Skeletal muscle tissue (tissue), 4 donors: ENCODE data around the gene CDKAL1. TPM values are rescaled to one million over a fixed set of nuclear protein-coding genes. Genes with fewer than 3 reads are reported as not detected.

Source experiments
- H3K27ac ChIP-seq: one replicate; pipeline ENCODE4 v1.7.0; 2013; ENCODE audit warnings: mild to moderate bottlenecking, low read depth, low read length, inconsistent platforms
- H3K27me3 ChIP-seq, 3 donors: one replicate each; pipeline ENCODE4 v1.7.0; 2013; ENCODE audit warnings: low read length in 3 of 3; ENCODE audit not compliant: control insufficient read depth in 3 of 3, insufficient read depth in 3 of 3
- H3K36me3 ChIP-seq, 3 donors: one replicate each; pipeline ENCODE4 v1.7.0; 2013; ENCODE audit warnings: low read length in 3 of 3; ENCODE audit not compliant: control insufficient read depth in 3 of 3, insufficient read depth in 3 of 3
- H3K4me1 ChIP-seq, 3 donors: one replicate each; pipeline ENCODE4 v1.7.0; 2013; ENCODE audit warnings: low read length in 3 of 3, mild to moderate bottlenecking in 3 of 3; ENCODE audit not compliant: control insufficient read depth in 3 of 3, insufficient read depth in 3 of 3
- H3K4me3 ChIP-seq, 3 donors: one replicate each; pipeline ENCODE4 v1.7.0; 2013; ENCODE audit warnings: low read length in 3 of 3
- H3K9ac ChIP-seq, 3 donors: one replicate each; pipeline ENCODE4 v1.7.0; 2013; ENCODE audit warnings: low read length in 3 of 3, mild to moderate bottlenecking in 3 of 3, moderate library complexity in 2 of 3, low read depth in 1 of 3
- H3K9me3 ChIP-seq, 3 donors: one replicate each; pipeline ENCODE4 v1.7.0; 2013; ENCODE audit warnings: low read length in 3 of 3; ENCODE audit not compliant: control insufficient read depth in 3 of 3
- total RNA-seq: library from RNA; depleted of rRNA; stranded (reverse); fragments of >200 nt; gene quantifications from one replicate; pipeline ENCODE4 v1.2.3, GENCODE V29; 2014
- donor health status: Osteomylitis.

Gene CDKAL1
- total RNA-seq, 1 donor from 2014 or later = 42.8 TPM

DNA sequence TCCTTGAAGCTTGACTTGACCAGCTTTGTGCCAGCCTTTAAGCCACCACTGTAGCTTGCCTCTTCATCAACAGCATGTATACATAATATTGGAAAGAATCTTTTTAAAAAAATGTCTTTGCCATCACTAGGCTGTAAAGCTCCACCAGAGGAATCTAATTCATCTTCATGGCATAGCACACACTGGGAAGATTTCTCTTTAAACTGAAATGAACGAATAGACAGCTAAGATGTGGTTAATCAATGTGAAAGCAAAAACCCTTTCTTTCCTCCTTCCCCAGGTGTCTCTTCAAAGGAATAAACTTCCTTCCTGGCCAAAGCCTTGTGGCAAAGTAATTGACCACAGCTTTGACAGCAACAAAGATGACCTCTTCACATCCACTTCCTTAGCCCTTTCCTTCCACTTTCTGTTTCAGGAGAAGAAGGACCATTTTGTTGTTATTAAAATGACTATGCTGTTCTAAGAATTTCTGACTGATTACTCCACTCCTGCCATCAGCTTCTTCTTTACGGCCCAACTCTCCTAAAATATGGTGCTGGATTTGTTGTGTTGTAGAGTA lies 630.6 kb downstream of the CDKAL1 start:
- H3K4me3 ChIP-seq = no peak overlapping the region
- no peaks in the 10 kb centered on the region for H3K4me1 ChIP-seq
- no peaks in the 10 kb centered on the region for H3K9me3 ChIP-seq
- H3K27ac ChIP-seq = no peak overlapping the region
- no peaks in the 10 kb centered on the region for H3K36me3 ChIP-seq
- no peak overlapping the region for H3K9ac ChIP-seq
- no peaks in the 10 kb centered on the region for H3K27me3 ChIP-seq

DNA sequence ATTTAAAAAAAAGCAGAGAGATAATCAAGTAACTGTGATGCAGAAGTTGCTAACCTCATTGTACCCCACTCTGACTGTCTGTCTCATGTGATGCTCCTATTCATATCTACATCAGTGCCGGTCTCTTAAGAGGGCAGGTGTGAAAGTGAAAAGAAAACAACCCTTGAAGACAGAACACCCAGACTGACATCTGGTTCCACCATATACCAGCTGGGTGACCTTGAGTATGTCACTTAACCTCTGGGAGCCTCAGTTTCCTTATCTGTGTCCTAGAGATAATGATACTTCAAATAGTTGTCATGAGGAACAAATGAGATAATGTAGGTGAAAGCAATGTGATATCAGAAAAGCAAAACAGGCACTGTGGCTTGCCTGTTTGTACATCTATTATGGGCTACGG lies 632.5 kb downstream of the CDKAL1 start:
- Histone ChIP-seq H3K9me3 (no peaks in the 10 kb centered on the region), H3K27ac (no peak overlapping the region), H3K27me3 (no peaks in the 10 kb centered on the region), H3K4me1 (no peaks in the 10 kb centered on the region), H3K9ac (no peak overlapping the region), H3K4me3 (no peak overlapping the region), H3K36me3 (no peaks in the 10 kb centered on the region)

DNA sequence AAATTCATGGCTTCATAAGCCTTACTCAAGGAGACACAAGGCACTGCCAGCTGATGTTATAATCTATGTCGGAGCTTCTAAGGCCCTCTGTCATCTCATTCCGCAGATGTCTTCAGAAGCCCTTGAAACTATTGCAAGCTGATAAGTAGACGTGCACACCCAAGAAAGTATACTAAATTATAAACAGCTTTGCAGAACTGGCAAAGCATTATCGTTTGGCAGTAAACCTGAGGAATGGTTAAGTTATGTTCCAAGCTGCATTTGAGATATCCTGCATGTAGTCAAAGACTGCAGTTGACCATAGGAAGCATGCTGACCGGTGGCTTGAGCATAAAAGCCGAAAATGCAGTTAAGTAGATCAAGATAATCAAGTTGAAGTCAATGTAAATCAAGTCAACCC lies 633.5 kb downstream of the CDKAL1 start:
- Histone ChIP-seq H3K9ac (no peak overlapping the region), H3K36me3 (no peaks in the 10 kb centered on the region), H3K27ac (no peak overlapping the region), H3K9me3 (no peaks in the 10 kb centered on the region), H3K27me3 (no peaks in the 10 kb centered on the region), H3K4me3 (no peak overlapping the region), H3K4me1 (no peaks in the 10 kb centered on the region)

DNA sequence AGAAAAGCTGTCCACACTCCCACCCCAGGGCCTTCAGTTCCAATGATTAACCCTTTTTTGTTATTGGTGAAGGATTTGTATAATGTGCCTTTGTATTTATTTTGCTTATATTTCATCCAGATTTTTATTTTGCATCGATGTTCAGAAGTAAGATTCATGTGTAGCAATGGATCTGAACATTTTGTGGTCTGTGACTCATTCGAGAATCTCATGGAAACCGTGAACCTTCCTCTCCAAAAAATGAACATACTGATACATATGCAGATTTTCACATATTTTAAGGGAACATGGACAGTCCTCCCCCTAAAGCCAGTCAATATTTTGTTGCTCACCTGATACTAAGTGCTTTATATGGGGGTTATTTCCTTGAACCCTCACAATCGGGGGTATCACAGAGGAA lies 637.5 kb downstream of the CDKAL1 start:
- Histone ChIP-seq H3K9me3 (no peaks in the 10 kb centered on the region), H3K4me3 (no peak overlapping the region), H3K27me3 (no peaks in the 10 kb centered on the region), H3K9ac (no peak overlapping the region), H3K27ac (no peak overlapping the region), H3K36me3 (no peaks in the 10 kb centered on the region), H3K4me1 (no peaks in the 10 kb centered on the region)

DNA sequence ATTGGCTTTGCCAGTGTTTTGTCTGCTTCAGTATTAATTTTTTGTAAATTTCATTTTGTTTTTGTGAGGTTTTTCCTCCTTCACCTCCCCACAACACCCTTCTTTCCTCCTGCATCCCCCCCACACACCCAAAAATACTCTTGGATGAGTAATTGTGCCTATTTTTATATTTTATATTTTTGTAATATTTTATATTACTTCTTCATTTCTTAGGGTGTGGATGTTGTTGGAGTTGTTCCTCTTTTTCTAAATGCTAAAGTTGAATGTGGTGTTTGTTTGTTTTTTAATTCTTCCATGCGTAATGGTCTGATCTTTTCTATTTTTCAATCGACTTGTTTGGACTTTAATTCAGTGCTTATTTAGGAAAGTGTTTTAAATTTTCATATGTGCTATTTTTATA lies 638.8 kb downstream of the CDKAL1 start:
- Histone ChIP-seq H3K9me3 (no peaks in the 10 kb centered on the region), H3K4me1 (no peaks in the 10 kb centered on the region), H3K9ac (no peak overlapping the region), H3K4me3 (no peak overlapping the region), H3K27ac (no peak overlapping the region), H3K27me3 (no peaks in the 10 kb centered on the region), H3K36me3 (no peaks in the 10 kb centered on the region)

DNA sequence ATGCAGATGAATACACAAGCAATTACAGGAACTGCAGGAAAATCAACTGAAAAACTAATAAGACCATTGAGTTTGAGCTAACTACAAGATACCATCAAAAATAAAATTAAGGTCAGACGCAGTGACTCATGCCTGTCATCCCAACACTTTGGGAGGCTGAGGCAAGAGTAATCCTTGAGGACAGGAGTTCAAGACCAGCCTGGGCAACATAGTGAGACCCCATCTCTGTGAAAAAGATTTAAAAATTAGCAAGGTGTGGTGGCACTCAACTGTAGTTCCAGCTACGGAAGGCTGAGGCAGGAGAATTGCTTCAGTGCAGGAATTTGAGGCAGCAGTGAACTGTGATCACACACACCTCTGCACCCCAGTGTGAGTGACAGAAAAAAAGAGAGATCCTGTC lies 639.4 kb downstream of the CDKAL1 start:
- no peak overlapping the region for H3K27ac ChIP-seq
- no peaks in the 10 kb centered on the region for H3K27me3 ChIP-seq
- H3K9me3 ChIP-seq = no peaks in the 10 kb centered on the region
- no peak overlapping the region for H3K4me3 ChIP-seq
- no peaks in the 10 kb centered on the region for H3K4me1 ChIP-seq
- H3K9ac ChIP-seq = no peak overlapping the region
- no peaks in the 10 kb centered on the region for H3K36me3 ChIP-seq

DNA sequence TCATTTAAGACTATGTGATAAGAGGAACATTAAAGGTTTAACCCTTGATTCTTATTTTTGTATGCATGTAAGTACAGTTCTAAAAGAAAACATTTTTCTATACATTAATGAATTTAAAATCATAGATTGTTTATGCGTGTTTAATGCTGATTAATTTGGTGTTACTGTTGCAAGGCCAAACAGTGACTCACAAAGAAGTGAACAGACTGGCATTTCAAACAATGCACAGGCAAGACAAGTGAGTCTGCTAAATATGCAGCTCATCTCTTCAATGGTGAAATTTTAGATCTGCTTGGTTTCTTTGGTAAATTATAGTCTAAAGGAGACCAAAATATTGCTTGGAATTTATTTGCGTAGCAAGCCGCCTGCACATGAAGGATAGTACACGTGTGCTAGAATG lies 641.9 kb downstream of the CDKAL1 start:
- Histone ChIP-seq H3K9me3 (peaks cover 0 to 1% (median 0%) of the 10 kb centered on the region in 3 donors), H3K27ac (no peak overlapping the region), H3K4me1 (no peaks in the 10 kb centered on the region), H3K4me3 (no peak overlapping the region), H3K36me3 (no peaks in the 10 kb centered on the region), H3K9ac (no peak overlapping the region), H3K27me3 (no peaks in the 10 kb centered on the region)

DNA sequence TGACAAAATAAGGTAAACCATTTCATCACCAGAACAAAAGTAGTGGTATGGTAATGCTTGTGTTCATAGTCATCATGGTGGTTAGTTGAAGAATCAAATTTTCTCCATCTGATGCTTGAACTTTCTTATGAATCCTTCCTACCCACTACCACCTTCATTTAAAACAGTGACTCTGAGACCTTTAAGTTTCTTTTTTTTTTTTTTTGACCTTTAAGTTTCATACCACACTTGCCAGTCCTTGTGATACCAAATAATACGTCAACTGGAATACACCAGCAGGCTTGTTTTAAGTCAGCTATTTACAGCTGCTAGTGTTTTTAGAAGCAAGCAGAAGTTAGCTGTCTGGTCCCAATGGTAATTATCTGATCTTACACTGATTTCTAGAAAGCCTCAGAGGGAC lies 645.9 kb downstream of the CDKAL1 start:
- Histone ChIP-seq H3K4me3 (no peak overlapping the region), H3K27me3 (no peaks in the 10 kb centered on the region), H3K27ac (no peak overlapping the region), H3K9me3 (peaks cover 0 to 1% (median 0%) of the 10 kb centered on the region in 3 donors), H3K4me1 (peaks cover 0 to 6% (median 3%) of the 10 kb centered on the region in 3 donors), H3K36me3 (no peaks in the 10 kb centered on the region), H3K9ac (no peak overlapping the region)

DNA sequence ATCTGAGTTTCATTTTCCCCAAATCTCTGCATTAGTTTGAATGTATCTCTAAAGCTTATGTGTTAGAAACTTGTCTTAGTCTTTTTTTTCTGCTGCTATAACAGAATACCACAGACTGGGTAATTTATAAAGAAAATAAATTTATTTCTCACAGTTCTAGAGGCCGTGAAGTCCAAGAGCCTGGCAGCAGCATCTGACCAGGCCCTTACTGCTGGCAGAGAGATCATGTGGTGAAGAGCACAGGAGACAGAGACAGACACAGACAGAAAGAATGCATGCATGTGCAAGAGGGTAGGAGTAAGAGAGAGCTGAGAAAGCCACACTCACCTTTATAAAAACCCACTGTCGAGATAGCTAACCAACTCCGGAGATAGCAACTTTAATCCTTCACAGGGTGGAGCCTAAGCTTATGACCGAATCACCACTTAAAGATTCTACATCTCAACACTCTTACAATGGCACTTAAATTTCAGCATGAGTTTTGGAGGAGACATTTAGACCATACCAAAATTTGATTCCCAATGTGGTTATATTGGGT lies 646.6 kb downstream of the CDKAL1 start:
- H3K9me3 ChIP-seq = peaks cover 0 to 1% (median 0%) of the 10 kb centered on the region in 3 donors
- no peak overlapping the region for H3K9ac ChIP-seq
- H3K36me3 ChIP-seq = no peaks in the 10 kb centered on the region
- no peaks in the 10 kb centered on the region for H3K27me3 ChIP-seq
- peaks cover 0 to 6% (median 3%) of the 10 kb centered on the region in 3 donors for H3K4me1 ChIP-seq
- no peak overlapping the region for H3K27ac ChIP-seq
- H3K4me3 ChIP-seq = no peak overlapping the region

DNA sequence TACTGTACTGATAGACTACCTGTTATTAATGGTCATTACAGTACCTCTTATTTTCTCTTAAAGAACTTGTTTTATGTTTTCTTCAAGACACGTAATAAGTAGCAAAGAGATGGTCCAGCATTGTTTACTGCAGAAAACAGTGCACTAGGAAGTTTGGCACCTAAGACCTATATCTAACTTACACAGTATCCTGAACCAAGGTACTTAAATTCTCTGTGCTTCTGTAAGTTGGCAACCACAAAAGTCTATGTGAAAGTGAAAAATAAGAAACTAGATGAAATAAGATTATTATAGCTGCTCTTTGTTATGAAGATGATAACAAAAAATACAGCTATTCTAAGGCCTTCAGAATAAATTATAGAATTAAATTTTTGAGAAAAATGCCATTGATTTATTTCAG lies 647.6 kb downstream of the CDKAL1 start:
- Histone ChIP-seq H3K4me3 (no peak overlapping the region), H3K36me3 (no peaks in the 10 kb centered on the region), H3K9ac (no peak overlapping the region), H3K27me3 (no peaks in the 10 kb centered on the region), H3K4me1 (peaks cover 0 to 6% (median 3%) of the 10 kb centered on the region in 3 donors), H3K9me3 (peaks cover 0 to 1% (median 0%) of the 10 kb centered on the region in 3 donors), H3K27ac (no peak overlapping the region)
